Sigmoid colon (tissue), 7 donors: ENCODE measurements around the gene CTDSPL2. TPM values are rescaled to one million over a fixed set of nuclear protein-coding genes. Genes with fewer than 3 reads are reported as not detected.
"Not testable (repeated sequence)": the region's sequence is repeated elsewhere in the genome, so short reads cannot be mapped to it uniquely, and the experiment has no call there.

ENCODE experiments used
- DNase-seq: peaks from one replicate; pipeline ENCODE4 v3.0.0-alpha.2; 2019
- H3K27ac ChIP-seq, 4 donors: fragments of 200-600 bp; sonication (generic); one replicate each; pipeline ENCODE4 v1.5.1; 2016 to 2019; ENCODE audit warnings: mild to moderate bottlenecking in 1 of 4
- H3K27me3 ChIP-seq, 3 donors: fragments of 200-600 bp; sonication (generic); one replicate each; pipeline ENCODE4 v1.5.1; 2019; ENCODE audit warnings: mild to moderate bottlenecking in 1 of 3
- H3K36me3 ChIP-seq, 4 donors: fragments of 200-600 bp; sonication (generic); one replicate each; pipeline ENCODE4 v1.5.1; 2016 to 2019
- H3K4me1 ChIP-seq, 4 donors: fragments of 200-600 bp; sonication (generic); one replicate each; pipeline ENCODE4 v1.5.1; 2017 to 2019
- H3K4me3 ChIP-seq, 4 donors: fragments of 200-600 bp; sonication (generic); one replicate each; pipeline ENCODE4 v1.5.1; 2017 to 2019; ENCODE audit warnings: mild to moderate bottlenecking in 2 of 4, moderate library complexity in 1 of 4
- H3K9me3 ChIP-seq, 4 donors: fragments of 200-600 bp in 3 of 4; sonication (generic) in 3 of 4; one replicate each; pipeline versions ENCODE4 v1.5.1 to v1.6.1; 2013 to 2019
- EP300 ChIP-seq, 4 donors: sonication (generic); formaldehyde crosslinking; IDR thresholded peaks; one replicate each; pipeline ENCODE4 v1.6.1; 2017; ENCODE audit warnings: antibody characterized with exemption in 4 of 4
- POLR2A ChIP-seq, 2 donors: fragments of 450-650 bp; IDR thresholded peaks; one replicate each; pipeline ENCODE4 v1.6.1; 2016; ENCODE audit warnings: antibody characterized with exemption in 2 of 2, mild to moderate bottlenecking in 2 of 2, moderate library complexity in 2 of 2
- POLR2AphosphoS5 ChIP-seq, 4 donors: sonication (generic); formaldehyde crosslinking; IDR thresholded peaks; one replicate each; pipeline ENCODE4 v1.6.1; 2017; ENCODE audit warnings: antibody characterized with exemption in 4 of 4
- WGBS, 2 donors: extraction: QIAGEN DNeasy Blood & Tissue Kit; methylation state at CpG; one replicate each; pipeline ENCODE4 v1.1.7; 2013; 5-methylcytosine and 5-hydroxymethylcytosine counted together
- intact Hi-C: fragments of 100-400 bp; cut with DNase I; formaldehyde crosslinking; loops from one replicate; pipeline ENCODE4 v1.15.1; 2023
- polyA plus RNA-seq, 3 donors: library from polyadenylated mRNA; stranded (reverse); fragments of 200-250 nt; gene quantifications; one replicate each; pipeline ENCODE4 v1.2.3, GENCODE V29; 2013
- total RNA-seq, 4 donors: library from RNA; depleted of rRNA; stranded (reverse); fragments of >200 nt; gene quantifications; one replicate each; pipeline ENCODE4 v1.1.0, GENCODE V29; 2016
- TF ChIP-seq, protein P1 (sequence below), 4 experiments: fragments of 450-650 bp in 3 of 4; fragments of 200-600 bp in 1 of 4; IDR thresholded peaks; one replicate each; pipeline ENCODE4 v1.5.1; 2016 to 2019; ENCODE audit warnings: antibody characterized with exemption in 4 of 4, mild to moderate bottlenecking in 3 of 4, moderate library complexity in 2 of 4
- donor health status: healthy with polysubstance abuse.
- donor health status: Bipolar disorder and iron deficiency.
- donor health status: healthy.

Gene CTDSPL2
- total and polyA plus RNA-seq, 7 donors: 5.4 to 57.8 (median 25.4) TPM

GRCh38 chr15:44550256-44550655, 122.8 kb downstream of the CTDSPL2 start:
- no peak for DNase-seq
- H3K27ac ChIP-seq: no peak overlapping the region
- H3K36me3 ChIP-seq: peaks cover 0 to 47% (median 23%) of the 10 kb centered on the region in 4 donors
- no peak overlapping the region for H3K4me3 ChIP-seq
- peaks cover 0 to 16% (median 16%) of the 10 kb centered on the region in 4 donors for H3K4me1 ChIP-seq
- H3K27me3 ChIP-seq: no peaks in the 10 kb centered on the region
- 39 to 46% methylated on average over 3 of the region's 3 CpGs for WGBS, 2 donors
- intact Hi-C loops: no loop called here
- TF ChIP-seq EP300 (IDR thresholded peaks at IDR 0.05) (no peak), POLR2A (IDR thresholded peaks at IDR 0.05) (no peak), POLR2AphosphoS5 (IDR thresholded peaks at IDR 0.05) (no peak)
- TF ChIP-seq, protein P1, sequence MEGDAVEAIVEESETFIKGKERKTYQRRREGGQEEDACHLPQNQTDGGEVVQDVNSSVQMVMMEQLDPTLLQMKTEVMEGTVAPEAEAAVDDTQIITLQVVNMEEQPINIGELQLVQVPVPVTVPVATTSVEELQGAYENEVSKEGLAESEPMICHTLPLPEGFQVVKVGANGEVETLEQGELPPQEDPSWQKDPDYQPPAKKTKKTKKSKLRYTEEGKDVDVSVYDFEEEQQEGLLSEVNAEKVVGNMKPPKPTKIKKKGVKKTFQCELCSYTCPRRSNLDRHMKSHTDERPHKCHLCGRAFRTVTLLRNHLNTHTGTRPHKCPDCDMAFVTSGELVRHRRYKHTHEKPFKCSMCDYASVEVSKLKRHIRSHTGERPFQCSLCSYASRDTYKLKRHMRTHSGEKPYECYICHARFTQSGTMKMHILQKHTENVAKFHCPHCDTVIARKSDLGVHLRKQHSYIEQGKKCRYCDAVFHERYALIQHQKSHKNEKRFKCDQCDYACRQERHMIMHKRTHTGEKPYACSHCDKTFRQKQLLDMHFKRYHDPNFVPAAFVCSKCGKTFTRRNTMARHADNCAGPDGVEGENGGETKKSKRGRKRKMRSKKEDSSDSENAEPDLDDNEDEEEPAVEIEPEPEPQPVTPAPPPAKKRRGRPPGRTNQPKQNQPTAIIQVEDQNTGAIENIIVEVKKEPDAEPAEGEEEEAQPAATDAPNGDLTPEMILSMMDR (IDR thresholded peaks at IDR 0.05): no peak
- no peaks in the 10 kb centered on the region for H3K9me3 ChIP-seq

GRCh38 chr15:44550734-44551133, 123.3 kb downstream of the CTDSPL2 start:
- intact Hi-C loops: no loop called here
- no peaks in the 10 kb centered on the region for H3K27me3 ChIP-seq
- H3K4me3 ChIP-seq: no peak overlapping the region
- peaks cover 0 to 16% (median 14%) of the 10 kb centered on the region in 4 donors for H3K4me1 ChIP-seq
- no peaks in the 10 kb centered on the region for H3K9me3 ChIP-seq
- no peak for TF ChIP-seq POLR2AphosphoS5 (IDR thresholded peaks at IDR 0.05)
- TF ChIP-seq POLR2A (IDR thresholded peaks at IDR 0.05): no peak
- no peak overlapping the region for H3K27ac ChIP-seq
- DNase-seq: no peak
- 90 to 96% methylated on average over 4 of the region's 4 CpGs for WGBS, 2 donors
- peaks cover 0 to 52% (median 25%) of the 10 kb centered on the region in 4 donors for H3K36me3 ChIP-seq

- H3K4me3 ChIP-seq: no peak overlapping the region
- TF ChIP-seq POLR2A (IDR thresholded peaks at IDR 0.05) (no peak), EP300 (IDR thresholded peaks at IDR 0.05) (no peak)
- TF ChIP-seq, protein P1 (IDR thresholded peaks at IDR 0.05): no peak
- 82 to 92% methylated on average over 4 of the region's 4 CpGs for WGBS, 2 donors
- DNase-seq: no peak
- no peaks in the 10 kb centered on the region for H3K27me3 ChIP-seq
- no peak overlapping the region for H3K27ac ChIP-seq
- intact Hi-C loops: no loop called here
- H3K36me3 ChIP-seq: peaks cover 16 to 96% (median 50%) of the 10 kb centered on the region in 4 donors
- H3K9me3 ChIP-seq: no peaks in the 10 kb centered on the region
- peaks cover 0 to 7% (median 0%) of the 10 kb centered on the region in 4 donors for H3K4me1 ChIP-seq
These were observed 127.7 kb downstream of the CTDSPL2 start for GRCh38 chr15:44554934-44555723.

GRCh38 chr15:44560926-44561325, 133.5 kb downstream of the CTDSPL2 start:
- H3K27ac ChIP-seq, DNase-seq, intact Hi-C loops, H3K9me3 ChIP-seq, H3K27me3 ChIP-seq, H3K4me1 ChIP-seq, H3K4me3 ChIP-seq: not testable (repeated sequence)
- H3K36me3 ChIP-seq: peaks cover 26 to 100% (median 58%) of the 10 kb centered on the region in 4 donors

DNA sequence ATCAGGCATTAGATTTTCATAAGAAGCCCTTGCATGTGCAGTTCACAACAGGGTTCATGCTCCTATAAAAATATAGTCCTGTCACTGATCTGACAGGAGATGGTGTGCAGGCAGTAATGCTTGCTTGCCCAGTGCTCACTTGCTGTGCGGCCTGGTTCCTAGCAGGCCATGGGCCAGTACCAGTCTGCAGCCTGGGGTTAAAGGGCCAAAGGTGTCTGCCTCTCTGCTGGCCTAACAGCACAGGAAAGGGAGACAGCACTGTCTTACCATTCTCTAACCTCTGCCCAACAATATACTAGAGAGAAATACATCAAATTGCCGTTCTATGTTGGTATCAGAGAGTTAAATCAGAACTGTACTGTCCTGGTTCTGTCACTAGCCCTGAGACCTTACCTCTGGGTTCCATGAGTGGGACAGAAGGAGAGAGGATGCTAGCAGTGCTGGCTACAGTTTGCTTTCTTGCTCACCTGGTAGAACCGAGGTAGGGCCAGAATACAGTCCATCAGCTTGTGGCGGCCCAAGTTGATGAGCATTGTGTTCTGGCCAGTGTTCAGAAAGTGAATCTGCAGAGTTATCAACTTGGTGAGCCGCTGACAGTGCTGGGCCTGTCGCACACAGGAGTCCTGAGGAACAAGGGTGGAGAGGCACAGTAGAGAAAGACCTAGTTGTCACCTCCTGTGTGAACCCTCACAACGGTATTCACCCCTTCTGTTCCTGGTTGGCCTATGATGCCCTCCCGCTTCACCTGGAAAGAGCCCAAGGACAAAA, 138.1 kb downstream of the CTDSPL2 start:
- TF ChIP-seq POLR2AphosphoS5 (IDR thresholded peaks at IDR 0.05) (no peak), EP300 (IDR thresholded peaks at IDR 0.05) (no peak), POLR2A (IDR thresholded peaks at IDR 0.05) (no peak)
- TF ChIP-seq, protein P1 (IDR thresholded peaks at IDR 0.05): no peak
- intact Hi-C loops: no loop called here
- WGBS, 2 donors: 96 to 98% methylated on average over 8 of the region's 8 CpGs
- H3K4me3 ChIP-seq: no peak overlapping the region
- DNase-seq: no peak
- peaks cover 12 to 100% (median 45%) of the 10 kb centered on the region in 4 donors for H3K36me3 ChIP-seq
- no peaks in the 10 kb centered on the region for H3K4me1 ChIP-seq
- H3K27ac ChIP-seq: no peak overlapping the region
- H3K9me3 ChIP-seq: no peaks in the 10 kb centered on the region
- H3K27me3 ChIP-seq: no peaks in the 10 kb centered on the region
